Measurements from ENCODE around the gene GALM.
"Not testable (repeated sequence)": the region's sequence is repeated elsewhere in the genome, so short reads cannot be mapped to it uniquely, and the experiment has no call there.

The GALM gene

GRCh38 chr2:38723173-38723572 lies 57.3 kb downstream of the GALM start:
- peak in 3 of 42 donors; percentile 7 to 15 (median 13) for DNase-seq
- intact Hi-C loops (cut with DNase I), result no loop called here

DNA sequence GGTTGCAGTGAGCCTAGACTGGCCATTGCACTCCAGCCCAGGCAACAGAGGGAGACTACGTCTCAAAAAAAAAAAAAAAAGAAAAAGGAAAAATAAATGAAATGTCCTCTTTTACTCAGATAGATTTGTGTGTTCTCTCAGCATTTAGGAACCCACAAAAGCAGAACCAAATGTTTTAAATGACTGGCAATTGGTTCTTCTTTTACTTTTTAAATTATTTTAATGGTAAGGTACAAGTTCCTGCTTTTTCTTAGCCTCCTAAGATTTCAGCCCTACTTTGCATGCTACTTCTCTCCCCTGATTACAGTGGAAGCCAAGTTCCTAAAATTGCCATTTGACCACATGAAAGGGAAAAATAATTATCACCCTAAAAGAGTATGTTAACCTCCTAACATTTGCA lies 61.7 kb downstream of the GALM start:
- intact Hi-C loops (cut with DNase I), result no loop called here
- DNase-seq, result no peak

- intact Hi-C loops (cut with DNase I), result no loop called here
These were observed 62.8 kb downstream of the GALM start for GRCh38 chr2:38728694-38729093.

GRCh38 chr2:38731090-38731489 lies 65.2 kb downstream of the GALM start:
- DNase-seq, result peak in 1 of 42 donors; percentile 3
- intact Hi-C loops (cut with DNase I), result no loop called here

More at GRCh38 chr2:38728694-38729093, 62.8 kb downstream of the GALM start:
- no peak for DNase-seq

DNA sequence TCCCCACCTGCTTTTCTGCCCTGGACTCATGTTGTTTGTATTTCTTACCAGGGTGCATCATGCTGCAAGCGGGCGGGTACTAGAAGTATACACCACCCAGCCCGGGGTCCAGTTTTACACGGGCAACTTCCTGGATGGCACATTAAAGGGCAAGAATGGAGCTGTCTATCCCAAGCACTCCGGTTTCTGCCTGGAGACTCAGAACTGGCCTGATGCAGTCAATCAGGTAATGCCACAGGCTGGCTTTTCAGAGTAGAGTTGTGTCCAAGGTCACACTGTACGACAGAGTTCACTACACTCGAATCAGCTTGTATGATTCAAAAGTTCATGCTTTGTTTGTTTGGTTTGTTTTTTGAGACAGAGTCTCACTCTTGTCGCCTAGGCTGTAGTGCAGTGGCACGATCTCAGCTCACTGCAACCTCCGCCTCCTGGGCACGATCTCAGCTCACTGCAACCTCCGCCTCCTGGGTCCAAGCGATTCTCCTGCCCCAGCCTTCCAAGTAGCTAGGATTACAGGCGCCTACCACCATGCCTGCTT lies 65.8 kb downstream of the GALM start:
- intact Hi-C loops (cut with DNase I), result no loop called here
- DNase-seq, result peak in 3 of 42 donors; percentile 3 to 15 (median 5)

- DNase-seq, result peak in 2 of 42 donors; percentile 7 to 15
- intact Hi-C loops (cut with DNase I), result no loop called here
These were observed 67.5 kb downstream of the GALM start for GRCh38 chr2:38733300-38733971.

DNA sequence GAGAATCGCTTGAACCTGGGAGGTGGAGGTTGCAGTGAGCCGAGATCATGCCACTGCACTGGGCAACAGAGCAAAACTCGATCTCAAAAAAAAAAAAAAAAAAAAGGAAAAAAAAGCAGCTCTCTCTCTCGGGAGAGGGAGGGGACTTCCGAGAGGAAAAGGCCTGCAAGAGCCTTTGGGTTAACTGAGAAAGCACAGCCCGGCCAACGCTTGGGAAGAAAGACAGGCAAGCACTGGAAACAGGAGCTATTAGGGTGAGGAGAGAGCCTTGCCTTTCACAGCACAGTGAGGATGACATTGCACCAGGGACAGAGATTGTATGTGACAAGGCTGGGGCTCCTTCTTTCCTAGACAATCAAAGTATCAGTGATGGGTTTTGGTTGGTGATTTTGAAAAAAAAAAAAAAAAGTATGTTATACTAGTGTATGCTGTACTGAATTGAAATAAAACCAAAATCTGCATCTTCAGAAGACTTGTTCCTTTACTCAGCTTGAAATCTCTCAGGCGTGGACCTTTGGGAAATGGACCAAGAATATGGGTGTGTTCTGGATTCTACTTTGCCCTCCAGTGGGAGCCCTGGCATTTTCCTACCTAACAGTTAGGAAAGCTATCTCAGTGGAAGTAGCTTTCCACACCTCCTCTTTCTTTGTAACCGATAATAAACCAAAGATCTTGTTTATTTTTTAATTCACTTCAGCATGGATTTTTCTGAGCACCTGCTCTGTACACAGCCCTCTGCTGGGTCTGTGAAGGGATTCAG lies 68.6 kb downstream of the GALM start:
- peak in 2 of 42 donors; percentile 2 to 26 for DNase-seq

DNA sequence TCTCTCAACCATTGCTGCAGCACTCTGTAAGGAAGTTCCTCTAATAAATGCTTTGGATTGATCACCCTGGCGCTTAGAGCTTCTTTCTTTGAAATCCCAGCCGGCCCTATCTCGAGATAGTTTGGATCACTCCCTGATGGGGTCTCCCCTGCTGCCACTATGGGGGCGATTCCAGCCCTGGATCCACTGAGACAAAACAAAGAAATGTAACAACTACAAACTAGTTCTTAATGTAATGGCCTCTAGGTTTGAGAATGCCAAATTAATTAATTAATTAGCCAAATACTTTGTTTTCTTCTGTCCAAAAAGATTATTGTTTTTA lies 70.0 kb downstream of the GALM start:
- intact Hi-C loops (cut with DNase I), result no loop called here
- DNase-seq, result peak in 1 of 42 donors; percentile 28

More for the DNA sequence above, 68.6 kb downstream of the GALM start:
- intact Hi-C loops (cut with DNase I), result no loop called here

DNA sequence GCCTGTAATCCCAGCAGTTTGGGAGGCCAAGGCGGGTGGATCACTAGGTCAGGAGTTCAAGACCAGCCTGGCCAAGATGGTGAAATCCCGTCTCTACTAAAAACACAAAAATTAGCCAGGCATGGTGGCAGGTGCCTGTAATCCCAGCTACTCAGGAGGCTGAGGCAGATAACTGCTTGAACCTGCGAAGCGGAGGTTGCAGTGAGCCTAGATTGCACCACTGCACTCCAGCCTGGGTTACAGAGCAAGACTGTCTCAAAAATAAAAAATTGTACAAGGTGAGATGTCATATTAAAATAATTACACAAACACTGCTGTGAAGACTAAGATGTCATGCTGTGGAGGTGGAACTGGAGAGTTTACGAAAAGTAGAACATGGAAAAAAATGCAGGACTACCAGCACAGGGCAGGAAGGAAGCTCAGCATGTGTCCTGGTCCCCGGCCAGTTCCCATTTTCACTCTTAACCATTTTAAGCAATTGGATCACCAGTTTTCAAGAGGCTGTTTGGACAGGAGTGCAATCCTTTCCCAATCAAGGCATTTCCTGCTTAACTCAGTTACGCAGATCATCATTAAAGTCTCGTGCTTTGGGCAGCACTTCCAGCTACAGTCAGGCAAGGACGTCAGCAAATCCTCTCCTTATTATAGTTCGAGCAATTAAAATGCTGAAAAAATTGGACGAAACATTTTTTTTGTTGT lies 71.2 kb downstream of the GALM start:
- peak in 10 of 42 donors; percentile 13 to 54 (median 28) for DNase-seq
- intact Hi-C loops (cut with DNase I), result not testable (repeated sequence)

DNA sequence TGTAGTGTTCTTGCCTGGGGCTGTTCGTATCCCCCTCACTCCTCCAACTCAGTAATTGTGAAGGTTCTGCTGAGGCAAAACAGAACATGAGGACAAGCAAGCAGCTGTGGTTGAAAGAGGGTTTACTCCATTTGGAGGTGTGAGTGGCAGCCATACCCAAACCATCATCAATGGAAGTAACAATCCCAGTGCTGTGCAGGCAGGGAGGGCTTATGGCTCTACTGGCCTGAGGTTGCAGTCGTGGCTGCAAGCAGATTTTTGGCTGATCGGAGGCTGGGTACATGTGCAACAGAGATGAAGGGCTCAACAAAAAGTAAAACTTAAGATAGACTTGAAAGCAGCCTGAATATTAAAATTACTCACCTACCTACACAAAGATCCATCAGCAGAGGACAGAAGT lies 72.0 kb downstream of the GALM start:
- peak in 4 of 42 donors; percentile 15 to 44 (median 30) for DNase-seq
- intact Hi-C loops (cut with DNase I), result no loop called here

DNA sequence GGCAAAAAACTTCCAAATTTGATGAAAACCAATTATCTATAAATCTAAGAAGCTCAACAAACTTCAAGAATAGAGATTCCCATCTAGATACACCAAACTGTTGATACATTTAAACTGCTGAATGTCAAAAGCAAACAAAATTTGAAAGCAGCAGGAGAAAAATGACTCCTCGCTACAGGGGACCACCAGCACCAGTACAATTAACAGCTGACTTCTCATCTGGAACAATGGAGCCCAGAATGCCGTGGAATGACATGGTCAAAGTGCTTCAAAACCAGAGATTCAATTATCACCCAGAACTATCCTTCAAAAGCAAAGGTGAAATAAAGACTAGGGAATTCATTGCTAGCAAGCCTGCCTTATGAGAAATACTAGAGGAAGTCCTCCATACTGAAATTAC lies 73.6 kb downstream of the GALM start:
- peak in 1 of 42 donors; percentile 16 for DNase-seq
- intact Hi-C loops (cut with DNase I), result no loop called here

- intact Hi-C loops (cut with DNase I), result loop anchor here (5.0 kb wide), 1 partner anchor 159 kb away; no protein-coding TSS in a partner anchor
- peak in 5 of 42 donors; percentile 20 to 51 (median 41) for DNase-seq
These were observed 75.2 kb downstream of the GALM start for GRCh38 chr2:38740851-38741731.

DNA sequence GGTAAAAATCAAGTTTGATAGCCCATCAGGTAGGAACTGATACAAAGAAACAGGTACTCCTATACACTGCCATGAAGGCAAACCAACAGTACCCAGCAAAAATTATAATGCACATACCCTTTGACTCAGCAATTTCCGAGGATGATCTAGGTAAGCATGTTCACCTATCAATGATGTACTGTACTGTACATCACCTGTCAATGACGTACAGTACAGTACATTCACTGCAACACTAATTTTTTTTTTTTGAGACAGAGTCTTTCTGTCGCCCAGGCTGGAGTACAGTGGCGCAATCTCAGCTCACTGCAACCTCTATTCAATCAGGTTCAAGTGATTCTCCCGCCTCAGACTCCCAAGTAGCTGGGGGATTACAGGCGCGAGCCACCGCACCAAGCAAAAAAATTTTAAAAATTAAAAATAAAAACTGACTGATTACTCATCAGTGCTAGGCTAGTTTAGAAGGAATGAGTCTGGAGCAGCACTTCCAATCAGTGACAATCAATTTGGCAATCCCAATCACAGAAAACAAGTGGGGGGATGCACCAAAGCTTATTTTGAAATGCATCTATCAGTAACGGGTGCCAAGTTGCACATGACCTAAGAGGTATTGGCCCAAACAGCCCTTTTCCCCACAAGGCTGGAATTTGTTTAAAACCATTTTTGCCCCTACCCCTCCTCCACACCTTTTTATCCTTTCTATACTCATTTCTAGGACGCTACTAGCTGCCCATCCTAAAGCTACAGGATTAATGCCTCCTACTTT lies 77.1 kb downstream of the GALM start:
- intact Hi-C loops (cut with DNase I), result loop anchor here (5.0 kb wide), 1 partner anchor 161 kb away; no protein-coding TSS in a partner anchor
- DNase-seq, result no peak

GRCh38 chr2:38743672-38744398 lies 77.9 kb downstream of the GALM start:
- DNase-seq, result no peak
- intact Hi-C loops (cut with DNase I), result loop anchor here (5.0 kb wide), 1 partner anchor 162 kb away; no protein-coding TSS in a partner anchor

DNA sequence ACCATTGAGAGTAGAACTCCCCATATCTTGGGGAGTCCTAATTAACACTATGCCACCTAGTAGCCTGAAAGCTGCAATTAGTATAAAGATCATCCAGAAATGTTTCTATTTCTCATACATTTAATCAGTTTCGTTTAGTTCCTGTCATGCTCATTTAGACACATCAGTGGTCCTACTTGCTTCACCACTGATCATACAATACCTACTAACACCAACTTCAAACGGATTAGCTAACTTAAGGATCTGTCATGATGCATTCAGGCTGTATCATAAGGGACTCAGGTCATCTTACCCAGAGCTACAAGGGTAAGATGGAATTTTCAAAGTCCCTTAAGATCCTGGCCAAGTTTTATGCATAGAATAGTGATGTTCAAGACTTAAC lies 78.5 kb downstream of the GALM start:
- intact Hi-C loops (cut with DNase I), result loop anchor here (5.0 kb wide), 1 partner anchor 162 kb away; no protein-coding TSS in a partner anchor

DNA sequence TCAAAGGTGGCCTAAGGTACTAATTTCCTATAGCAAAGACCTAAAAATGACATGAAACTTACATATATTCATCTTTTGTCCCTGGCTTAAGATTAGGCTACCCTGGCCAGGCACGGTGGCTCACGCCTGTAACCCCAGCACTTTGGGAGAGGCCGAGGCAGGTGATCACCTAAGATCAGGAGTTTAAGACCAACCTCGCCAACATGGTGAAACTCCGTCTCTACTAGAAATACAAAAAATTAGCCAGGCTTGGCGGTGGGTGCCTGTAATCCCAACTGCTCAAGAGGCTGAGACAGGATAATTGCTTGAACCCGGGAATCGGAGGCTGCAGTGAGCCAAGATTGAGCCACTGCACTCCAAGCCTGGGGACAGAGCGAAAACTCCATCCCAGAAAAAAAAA lies 79.4 kb downstream of the GALM start:
- intact Hi-C loops (cut with DNase I), result no loop called here
- DNase-seq, result no peak

More for the DNA sequence above, 78.5 kb downstream of the GALM start:
- DNase-seq, result no peak

GRCh38 chr2:38747007-38747424 lies 81.1 kb downstream of the GALM start:
- DNase-seq, result no peak
- intact Hi-C loops (cut with DNase I), result no loop called here
